Natural killer cell (primary cell): ENCODE results near the gene CBFA2T3. TPM values are rescaled to one million over a fixed set of nuclear protein-coding genes. Genes with fewer than 3 reads are reported as not detected.

Source experiments
- ATAC-seq, 3 donors: fragments of 150-1000 bp in 2 of 3; fragments of 200-7000 bp in 1 of 3; cut with Tn5 transposase; 1 replicate in 1 of 3; 2 replicates in 2 of 3; pipeline ENCODE4 v1.10.0; 2021; ENCODE audit warnings: mild to moderate bottlenecking in 2 of 3, moderate library complexity in 2 of 3
- DNase-seq, 2 donors: peaks; one replicate each; pipeline versions ENCODE4 v3.0.0 to v3.0.0-alpha.2; 2013 to 2021; ENCODE audit warnings: mixed read lengths in 1 of 2
- H3K27ac ChIP-seq: one replicate; pipeline ENCODE4 v1.5.1; 2013; ENCODE audit warnings: mild to moderate bottlenecking, low read length
- H3K27me3 ChIP-seq: one replicate; pipeline ENCODE4 v1.6.1; 2013; ENCODE audit warnings: low read length; ENCODE audit not compliant: control insufficient read depth, insufficient read depth
- H3K36me3 ChIP-seq: one replicate; pipeline ENCODE4 v1.6.1; 2013; ENCODE audit warnings: low read length; ENCODE audit not compliant: control insufficient read depth, insufficient read depth
- H3K4me1 ChIP-seq: one replicate; pipeline ENCODE4 v1.6.1; 2013; ENCODE audit warnings: low read length; ENCODE audit not compliant: control insufficient read depth, insufficient read depth
- H3K4me3 ChIP-seq: one replicate; pipeline ENCODE4 v1.5.1; 2013; ENCODE audit warnings: low read length
- H3K9me3 ChIP-seq: one replicate; pipeline ENCODE4 v1.6.1; 2013; ENCODE audit warnings: low read length; ENCODE audit not compliant: control insufficient read depth, insufficient read depth
- H3K27ac Mint-ChIP-seq, 2 donors: one replicate each; pipeline ENCODE4 v1.8.0; 2022; ENCODE audit warnings: mild to moderate bottlenecking in 2 of 2, mixed read lengths in 2 of 2, moderate library complexity in 1 of 2
- H3K27me3 Mint-ChIP-seq, 2 donors: one replicate each; pipeline ENCODE4 v1.8.0; 2022; ENCODE audit warnings: low read depth in 2 of 2, mixed read lengths in 2 of 2
- H3K36me3 Mint-ChIP-seq: one replicate; pipeline ENCODE4 v1.8.0; 2022; ENCODE audit warnings: mixed read lengths
- H3K4me1 Mint-ChIP-seq, 2 donors: one replicate each; pipeline ENCODE4 v1.8.0; 2022; ENCODE audit warnings: mixed read lengths in 2 of 2
- H3K4me3 Mint-ChIP-seq: one replicate; pipeline ENCODE4 v1.8.0; 2022; ENCODE audit warnings: mild to moderate bottlenecking, moderate library complexity, mixed read lengths
- H3K9me3 Mint-ChIP-seq, 2 donors: one replicate each; pipeline ENCODE4 v1.8.0; 2022; ENCODE audit warnings: mixed read lengths in 2 of 2
- WGBS: methylation state at CpG from one replicate; pipeline ENCODE4 v1.1.7; 2013; ENCODE audit warnings: missing lambda C conversion rate; ENCODE audit not compliant: insufficient coverage; 5-methylcytosine and 5-hydroxymethylcytosine counted together
- intact Hi-C: fragments of 100-400 bp; cut with micrococcal nuclease; formaldehyde crosslinking; loops from one replicate; pipeline ENCODE4 v1.14.2; 2022
- total RNA-seq, 4 donors: library from RNA; stranded (reverse); fragments of 120-200 nt in 1 of 4; gene quantifications; one replicate each; pipeline versions ENCODE4 v1.2.3 to v1.2.4, GENCODE V29; 2013 to 2022
- TF ChIP-seq, protein P1 (sequence below): fragments of 200-600 bp; IDR thresholded peaks from one replicate; pipeline ENCODE4 v1.8.0; 2022; ENCODE audit warnings: antibody characterized with exemption

Gene CBFA2T3
- total RNA-seq, 3 donors from 2014 or later (not counting 1 experiment from before 2014, with no cell fraction given) = 2.5 to 7.8 (median 4.2) TPM

DNA sequence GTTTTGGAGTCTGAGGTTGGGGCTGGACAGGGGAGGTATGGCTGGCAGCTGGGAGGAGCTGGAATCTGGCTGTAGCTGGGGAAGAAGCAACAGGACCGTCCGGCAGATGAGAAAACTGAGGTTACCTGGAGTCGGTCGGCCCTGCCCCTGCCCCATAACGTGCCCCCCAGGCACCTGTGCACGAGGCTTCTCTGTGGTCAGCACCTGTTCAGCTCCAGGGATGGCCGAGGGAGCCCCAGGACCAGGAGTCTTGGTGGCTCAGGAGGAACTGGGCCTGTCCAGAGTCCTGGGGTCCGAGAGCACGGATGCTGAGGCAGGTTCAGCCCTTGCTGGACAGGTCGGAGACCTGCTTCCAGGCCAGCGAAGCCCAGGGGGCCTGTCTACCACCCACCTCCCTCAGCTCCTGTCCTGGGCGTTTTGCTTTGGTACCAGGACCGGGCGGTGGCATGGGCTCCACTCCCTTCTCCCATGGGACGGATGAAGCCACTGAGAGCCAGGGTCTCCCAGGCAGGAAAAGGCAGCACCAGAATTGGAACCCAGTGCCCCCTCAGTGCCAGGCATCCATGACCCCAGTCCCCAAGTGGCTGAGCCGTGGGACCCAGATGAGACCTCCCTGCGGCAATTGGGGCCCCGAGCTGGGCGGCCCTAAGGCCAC, 17.1 kb upstream of the CBFA2T3 start:
- H3K4me1 Mint-ChIP-seq = peaks cover 3% of the 10 kb centered on the region in 2 donors
- H3K4me1 ChIP-seq = peaks cover 11% of the 10 kb centered on the region
- H3K9me3 Mint-ChIP-seq = peaks cover 3 to 4% of the 10 kb centered on the region in 2 donors
- H3K4me3 Mint-ChIP-seq = no peak overlapping the region
- peaks cover 20% of the 10 kb centered on the region for H3K9me3 ChIP-seq
- DNase-seq = no peak
- no peak for ATAC-seq
- H3K36me3 ChIP-seq = no peaks in the 10 kb centered on the region
- no peaks in the 10 kb centered on the region for H3K36me3 Mint-ChIP-seq
- TF ChIP-seq, protein P1, sequence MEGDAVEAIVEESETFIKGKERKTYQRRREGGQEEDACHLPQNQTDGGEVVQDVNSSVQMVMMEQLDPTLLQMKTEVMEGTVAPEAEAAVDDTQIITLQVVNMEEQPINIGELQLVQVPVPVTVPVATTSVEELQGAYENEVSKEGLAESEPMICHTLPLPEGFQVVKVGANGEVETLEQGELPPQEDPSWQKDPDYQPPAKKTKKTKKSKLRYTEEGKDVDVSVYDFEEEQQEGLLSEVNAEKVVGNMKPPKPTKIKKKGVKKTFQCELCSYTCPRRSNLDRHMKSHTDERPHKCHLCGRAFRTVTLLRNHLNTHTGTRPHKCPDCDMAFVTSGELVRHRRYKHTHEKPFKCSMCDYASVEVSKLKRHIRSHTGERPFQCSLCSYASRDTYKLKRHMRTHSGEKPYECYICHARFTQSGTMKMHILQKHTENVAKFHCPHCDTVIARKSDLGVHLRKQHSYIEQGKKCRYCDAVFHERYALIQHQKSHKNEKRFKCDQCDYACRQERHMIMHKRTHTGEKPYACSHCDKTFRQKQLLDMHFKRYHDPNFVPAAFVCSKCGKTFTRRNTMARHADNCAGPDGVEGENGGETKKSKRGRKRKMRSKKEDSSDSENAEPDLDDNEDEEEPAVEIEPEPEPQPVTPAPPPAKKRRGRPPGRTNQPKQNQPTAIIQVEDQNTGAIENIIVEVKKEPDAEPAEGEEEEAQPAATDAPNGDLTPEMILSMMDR = no peak
- H3K27me3 ChIP-seq = no peaks in the 10 kb centered on the region
- intact Hi-C loops = no loop called here
- WGBS = 79% methylated on average over 19 of the region's 19 CpGs
- H3K27me3 Mint-ChIP-seq = peaks cover 5 to 7% of the 10 kb centered on the region in 2 donors
- H3K27ac ChIP-seq = no peak overlapping the region
- no peak overlapping the region for H3K27ac Mint-ChIP-seq
- H3K4me3 ChIP-seq = no peak overlapping the region

DNA sequence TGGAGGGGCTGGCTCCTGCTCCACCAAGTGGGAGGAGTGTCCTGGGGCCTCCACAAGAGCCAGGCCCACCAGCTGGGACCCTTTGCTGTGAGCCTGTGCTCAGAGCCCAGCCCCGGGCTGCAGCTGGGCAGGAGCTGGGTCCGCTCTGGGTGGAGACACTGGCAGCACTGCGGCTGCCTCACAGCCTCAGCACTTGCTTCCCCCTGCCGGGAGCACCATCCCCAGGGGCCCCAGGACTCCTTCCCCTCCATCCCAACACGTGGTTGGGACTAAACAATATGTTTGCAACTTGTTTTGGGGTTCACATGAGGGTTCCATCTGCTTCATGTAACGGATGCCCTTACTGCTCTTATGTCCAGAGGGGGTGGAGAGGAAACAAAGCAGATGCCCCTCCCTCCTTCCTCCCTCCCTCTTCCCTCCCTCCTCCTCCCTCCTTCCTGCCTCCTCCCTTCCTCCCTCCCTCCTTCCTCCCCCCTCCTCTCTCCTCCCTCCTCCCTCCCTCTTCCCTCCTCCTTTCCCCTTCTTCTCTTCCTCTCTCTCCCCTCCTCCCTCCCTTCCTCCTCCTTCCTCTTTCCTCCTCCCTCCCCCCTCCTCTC, 16.3 kb upstream of the CBFA2T3 start:
- Mint-ChIP-seq H3K4me3 (no peak overlapping the region), H3K4me1 (no peaks in the 10 kb centered on the region), H3K9me3 (peaks cover 2 to 4% of the 10 kb centered on the region in 2 donors), H3K36me3 (no peaks in the 10 kb centered on the region), H3K27me3 (peaks cover 3 to 7% of the 10 kb centered on the region in 2 donors), H3K27ac (no peak overlapping the region)
- ATAC-seq = no peak
- H3K36me3 ChIP-seq = no peaks in the 10 kb centered on the region
- H3K27ac ChIP-seq = no peak overlapping the region
- no peaks in the 10 kb centered on the region for H3K27me3 ChIP-seq
- H3K4me3 ChIP-seq = no peak overlapping the region
- TF ChIP-seq, protein P1 = no peak
- DNase-seq = no peak
- intact Hi-C loops = no loop called here
- peaks cover 12% of the 10 kb centered on the region for H3K9me3 ChIP-seq
- H3K4me1 ChIP-seq = peaks cover 11% of the 10 kb centered on the region
- 14% methylated on average over 4 of the region's 6 CpGs for WGBS

DNA sequence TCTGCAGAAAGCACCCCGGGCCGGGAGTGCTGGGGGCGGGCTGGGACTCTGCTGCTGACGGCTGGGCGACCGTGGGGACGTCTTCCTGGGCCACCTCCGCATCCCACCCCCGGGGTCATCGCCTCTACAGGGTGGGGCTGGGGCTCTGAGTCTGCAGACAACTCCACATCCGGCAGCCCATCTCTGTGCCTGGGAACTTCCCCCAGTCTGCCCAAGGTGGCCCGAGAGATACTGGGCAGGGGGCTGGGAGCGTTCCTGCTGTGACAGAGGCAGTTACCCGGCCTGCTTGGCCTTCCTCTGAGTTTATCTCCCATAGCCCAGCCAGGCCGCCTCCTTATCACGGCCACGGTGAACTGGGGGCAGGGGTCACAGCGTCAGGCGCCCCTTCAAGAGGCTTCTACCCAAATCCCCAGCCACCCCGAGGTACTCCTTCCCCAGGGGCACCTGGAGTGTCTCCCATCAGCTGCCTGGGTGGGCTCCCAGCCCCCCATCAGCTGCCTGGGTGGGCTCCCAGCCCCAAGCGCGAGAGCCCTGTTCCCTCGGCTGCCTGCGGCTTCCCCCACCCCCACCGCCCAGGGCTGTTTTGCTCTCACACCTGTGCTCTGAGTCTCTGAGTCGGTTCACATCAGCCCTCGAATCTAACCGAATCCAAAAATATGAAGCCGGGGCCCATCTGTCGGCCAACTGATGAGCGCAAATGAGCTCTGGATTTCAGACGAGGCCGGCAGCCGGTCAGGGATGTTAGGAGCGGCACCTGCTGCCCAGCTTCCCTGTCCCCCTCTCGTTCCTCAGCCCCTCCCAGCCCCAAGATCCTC, 15.6 kb upstream of the CBFA2T3 start:
- Mint-ChIP-seq H3K36me3 (no peaks in the 10 kb centered on the region), H3K9me3 (peaks cover 1 to 2% of the 10 kb centered on the region in 2 donors), H3K27me3 (peaks cover 7% of the 10 kb centered on the region in 2 donors), H3K27ac (no peak overlapping the region), H3K4me3 (no peak overlapping the region), H3K4me1 (no peaks in the 10 kb centered on the region)
- 59% methylated on average over 36 of the region's 36 CpGs for WGBS
- Histone ChIP-seq H3K27ac (no peak overlapping the region), H3K36me3 (no peaks in the 10 kb centered on the region), H3K4me3 (no peak overlapping the region), H3K27me3 (no peaks in the 10 kb centered on the region), H3K4me1 (peaks cover 11% of the 10 kb centered on the region), H3K9me3 (peaks cover 5% of the 10 kb centered on the region)
- ATAC-seq = no peak
- DNase-seq = no peak
- TF ChIP-seq, protein P1 = no peak
- intact Hi-C loops = no loop called here
